Liver (tissue), 9 donors: ENCODE measurements around the gene CYP4F22. TPM values are rescaled to one million over a fixed set of nuclear protein-coding genes. Genes with fewer than 3 reads are reported as not detected.
A peak's percentile ranks its signal among the peaks of the same experiment; 100 is the strongest.

Experiments used
- DNase-seq: peaks from one replicate; pipeline ENCODE4 v3.0.0-alpha.2; 2017; ENCODE audit warnings: low spot score
- H3K27ac ChIP-seq, 2 donors: one replicate each; pipeline ENCODE4 v1.7.0; 2013; ENCODE audit warnings: inconsistent platforms in 2 of 2, low read length in 2 of 2, control low read depth in 1 of 2, low read depth in 1 of 2, mild to moderate bottlenecking in 1 of 2
- H3K27me3 ChIP-seq, 4 donors: one replicate each; pipeline versions ENCODE4 v1.6.1 to v1.7.0; 2013; ENCODE audit warnings: low read length in 3 of 4, inconsistent platforms in 1 of 4, mild to moderate bottlenecking in 1 of 4, moderate library complexity in 1 of 4; ENCODE audit not compliant: control insufficient read depth in 4 of 4, insufficient read depth in 4 of 4
- H3K36me3 ChIP-seq, 4 donors: one replicate each; pipeline versions ENCODE4 v1.6.1 to v1.7.0; 2013; ENCODE audit warnings: low read length in 3 of 4, mild to moderate bottlenecking in 3 of 4, low read depth in 1 of 4, moderate library complexity in 1 of 4; ENCODE audit not compliant: control insufficient read depth in 4 of 4, insufficient read depth in 3 of 4
- H3K4me1 ChIP-seq, 4 donors: one replicate each; pipeline versions ENCODE4 v1.6.1 to v1.7.0; 2013; ENCODE audit warnings: low read length in 3 of 4, mild to moderate bottlenecking in 3 of 4, moderate library complexity in 1 of 4; ENCODE audit not compliant: control insufficient read depth in 4 of 4, insufficient read depth in 4 of 4
- H3K4me3 ChIP-seq, 3 donors: one replicate each; pipeline versions ENCODE4 v1.6.1 to v1.7.0; 2013; ENCODE audit warnings: low read length in 3 of 3, control low read depth in 1 of 3, low read depth in 1 of 3, mild to moderate bottlenecking in 1 of 3
- H3K9ac ChIP-seq, 2 donors: one replicate each; pipeline ENCODE4 v1.7.0; 2013; ENCODE audit warnings: low read length in 2 of 2, mild to moderate bottlenecking in 2 of 2, moderate library complexity in 2 of 2, control low read depth in 1 of 2, low read depth in 1 of 2
- H3K9me3 ChIP-seq, 4 donors: one replicate each; pipeline versions ENCODE4 v1.6.1 to v1.7.0; 2013; ENCODE audit warnings: low read length in 3 of 4; ENCODE audit not compliant: control insufficient read depth in 4 of 4
- CTCF ChIP-seq: fragments of 150-350 bp; IDR thresholded peaks from 2 replicates; pipeline ENCODE4 v1.5.1; 2017; ENCODE audit warnings: improper control_type of control experiment, low read depth, low read length; ENCODE audit not compliant: missing input control
- FOXA1 ChIP-seq: IDR thresholded peaks from 2 replicates; pipeline ENCODE4 v1.6.1; 2016; ENCODE audit warnings: antibody characterized with exemption
- FOXA2 ChIP-seq: IDR thresholded peaks from 2 replicates; pipeline ENCODE4 v1.6.1; 2016; ENCODE audit warnings: antibody characterized with exemption
- GABPA ChIP-seq, 2 donors: IDR thresholded peaks in 1 of 2; conservative IDR thresholded peaks in 1 of 2; 2 replicates each; pipeline ENCODE4 v1.6.1; 2016; ENCODE audit warnings: antibody characterized with exemption in 2 of 2, mild to moderate bottlenecking in 1 of 2, moderate library complexity in 1 of 2
- HNF4A ChIP-seq, 2 donors: conservative IDR thresholded peaks; 2 replicates each; pipeline ENCODE4 v1.6.1; 2016; ENCODE audit warnings: antibody characterized with exemption in 2 of 2, mild to moderate bottlenecking in 2 of 2
- HNF4G ChIP-seq: IDR thresholded peaks from 2 replicates; pipeline ENCODE4 v1.6.1; 2016; ENCODE audit warnings: antibody characterized with exemption
- JUND ChIP-seq, 2 donors: IDR thresholded peaks; 2 replicates each; pipeline ENCODE4 v1.6.1; 2016; ENCODE audit warnings: antibody characterized with exemption in 2 of 2
- NR2F2 ChIP-seq: IDR thresholded peaks from 2 replicates; pipeline ENCODE4 v1.6.1; 2016; ENCODE audit warnings: antibody characterized with exemption
- RAD21 ChIP-seq, 2 donors: IDR thresholded peaks; 2 replicates each; pipeline ENCODE4 v1.6.1; 2016; ENCODE audit warnings: antibody characterized with exemption in 2 of 2, mild to moderate bottlenecking in 2 of 2
- REST ChIP-seq: IDR thresholded peaks from 2 replicates; pipeline ENCODE4 v1.6.1; 2016; ENCODE audit warnings: antibody characterized with exemption, mild to moderate bottlenecking
- RXRA ChIP-seq, 2 donors: IDR thresholded peaks; 2 replicates each; pipeline ENCODE4 v1.6.1; 2017 to 2018; ENCODE audit warnings: antibody characterized with exemption in 2 of 2, mild to moderate bottlenecking in 1 of 2
- SP1 ChIP-seq: IDR thresholded peaks from 2 replicates; pipeline ENCODE4 v1.6.1; 2018; ENCODE audit warnings: antibody characterized with exemption, mild to moderate bottlenecking
- TAF1 ChIP-seq: conservative IDR thresholded peaks from 2 replicates; pipeline ENCODE4 v1.6.1; 2016; ENCODE audit warnings: antibody characterized with exemption, mild to moderate bottlenecking
- YY1 ChIP-seq: IDR thresholded peaks from 2 replicates; pipeline ENCODE4 v1.6.1; 2016; ENCODE audit warnings: antibody characterized with exemption, mild to moderate bottlenecking
- WGBS: extraction: QIAGEN DNeasy Blood & Tissue Kit; methylation state at CpG from one replicate; pipeline ENCODE4 v1.1.7; 2013; 5-methylcytosine and 5-hydroxymethylcytosine counted together
- polyA plus RNA-seq, 2 donors: library from polyadenylated mRNA; stranded (reverse) in 1 of 2; unstranded in 1 of 2; fragments of 200-250 nt in 1 of 2; fragments of >200 nt in 1 of 2; fragmentation: Nextera tagmentation in 1 of 2; extraction: Ambion mirVana in 1 of 2; gene quantifications; one replicate each; pipeline versions ENCODE4 v1.2.1 to v1.2.3, GENCODE V29; 2013 to 2015
- total RNA-seq, 2 donors: library from RNA; depleted of rRNA; stranded (reverse); fragments of >200 nt; gene quantifications; one replicate each; pipeline ENCODE4 v1.2.3, GENCODE V29; 2014
- TF ChIP-seq, protein P1 (sequence below): IDR thresholded peaks from 2 replicates; pipeline ENCODE4 v1.6.1; 2016; ENCODE audit warnings: antibody characterized with exemption
- donor health status: healthy.
- donor health status: healthy.
- donor health status: healthy.
- donor health status: healthy.
- donor health status: healthy.

Gene CYP4F22
- total RNA-seq: 1 to 10 TPM in 1 of 2 donors, under 1 TPM in 1; 0.42 to 2.1 TPM
- polyA plus RNA-seq: 1 to 10 TPM; 1.7 to 3.9 TPM

GRCh38 chr19:15508035-15508710 is at the start of gene CYP4F22:
TSS of gene CYP4F22 (plus strand) at chr19:15508525. CDS start at chr19:15525337, 16,812 bp downstream.
- Histone ChIP-seq H3K4me3 (peak within 1 kb of the TSS in 2 of 3 donors; percentile 31 to 45), H3K9me3 (no peaks in the 10 kb centered on the region), H3K27ac (peak within 1 kb of the TSS in 1 of 2 donors; percentile 26), H3K9ac (no peak within 1 kb of the TSS), H3K4me1 (peaks cover 4 to 31% (median 19%) of the 10 kb centered on the region in 4 donors), H3K27me3 (no peaks in the 10 kb centered on the region), H3K36me3 (no peaks in the 10 kb centered on the region)
- DNase-seq: no peak
- WGBS: 9% methylated on average over 52 of the region's 52 CpGs
- TF ChIP-seq FOXA1 (no peak), YY1 (no peak), REST (no peak), JUND (IDR thresholded peaks at IDR 0.05) (no peak), NR2F2 (no peak), RXRA (IDR thresholded peaks at IDR 0.05) (no peak), TAF1 (no peak), RAD21 (IDR thresholded peaks at IDR 0.05) (no peak), GABPA (IDR thresholded peaks at IDR 0.05 in 1 of 2, conservative IDR thresholded peaks at IDR 0.05 in 1 of 2) (no peak), HNF4G (no peak), SP1 (no peak)
- TF ChIP-seq, protein P1, sequence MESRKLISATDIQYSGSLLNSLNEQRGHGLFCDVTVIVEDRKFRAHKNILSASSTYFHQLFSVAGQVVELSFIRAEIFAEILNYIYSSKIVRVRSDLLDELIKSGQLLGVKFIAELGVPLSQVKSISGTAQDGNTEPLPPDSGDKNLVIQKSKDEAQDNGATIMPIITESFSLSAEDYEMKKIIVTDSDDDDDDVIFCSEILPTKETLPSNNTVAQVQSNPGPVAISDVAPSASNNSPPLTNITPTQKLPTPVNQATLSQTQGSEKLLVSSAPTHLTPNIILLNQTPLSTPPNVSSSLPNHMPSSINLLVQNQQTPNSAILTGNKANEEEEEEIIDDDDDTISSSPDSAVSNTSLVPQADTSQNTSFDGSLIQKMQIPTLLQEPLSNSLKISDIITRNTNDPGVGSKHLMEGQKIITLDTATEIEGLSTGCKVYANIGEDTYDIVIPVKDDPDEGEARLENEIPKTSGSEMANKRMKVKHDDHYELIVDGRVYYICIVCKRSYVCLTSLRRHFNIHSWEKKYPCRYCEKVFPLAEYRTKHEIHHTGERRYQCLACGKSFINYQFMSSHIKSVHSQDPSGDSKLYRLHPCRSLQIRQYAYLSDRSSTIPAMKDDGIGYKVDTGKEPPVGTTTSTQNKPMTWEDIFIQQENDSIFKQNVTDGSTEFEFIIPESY: no peak

- H3K36me3 ChIP-seq: no peaks in the 10 kb centered on the region
- H3K27me3 ChIP-seq: no peaks in the 10 kb centered on the region
- 97% methylated on average over 2 of the region's 2 CpGs for WGBS
- no peak overlapping the region for H3K9ac ChIP-seq
- no peak overlapping the region for H3K4me3 ChIP-seq
- H3K27ac ChIP-seq: no peak overlapping the region
- no peaks in the 10 kb centered on the region for H3K9me3 ChIP-seq
- no peak for TF ChIP-seq CTCF
- no peak for TF ChIP-seq GABPA (IDR thresholded peaks at IDR 0.05 in 1 of 2, conservative IDR thresholded peaks at IDR 0.05 in 1 of 2)
- TF ChIP-seq SP1: no peak
- TF ChIP-seq TAF1: no peak
- no peak for TF ChIP-seq HNF4A (conservative IDR thresholded peaks at IDR 0.05)
- no peak for TF ChIP-seq FOXA2
- no peak for TF ChIP-seq YY1
- no peak for TF ChIP-seq RAD21 (IDR thresholded peaks at IDR 0.05)
- no peak for TF ChIP-seq RXRA (IDR thresholded peaks at IDR 0.05)
- TF ChIP-seq FOXA1: no peak
- no peak for TF ChIP-seq JUND (IDR thresholded peaks at IDR 0.05)
- peaks cover 7 to 21% (median 8%) of the 10 kb centered on the region in 4 donors for H3K4me1 ChIP-seq
- DNase-seq: no peak
Measured at GRCh38 chr19:15461694-15462093, 46.6 kb upstream of the CYP4F22 start.
